Mesenchymal stem cell (in vitro differentiated cells and primary cell): ENCODE data around the gene PARP9.
"Not testable (repeated sequence)": the region's sequence is repeated elsewhere in the genome, so short reads cannot be mapped to it uniquely, and the experiment has no call there.

Source experiments
- DNase-seq: peaks from one replicate; pipeline ENCODE4 v3.0.0-alpha.2; 2013
- H2AFZ ChIP-seq: one replicate; pipeline ENCODE4 v1.6.1; 2013; ENCODE audit warnings: low read depth, mild to moderate bottlenecking, control low read depth, inconsistent platforms, low read length, moderate library complexity
- H2AK5ac ChIP-seq: 2 replicates; pipeline ENCODE4 v1.6.1; 2013; ENCODE audit warnings: low read length, moderate library complexity, mild to moderate bottlenecking, inconsistent platforms; ENCODE audit not compliant: severe bottlenecking
- H2BK120ac ChIP-seq: one replicate; pipeline ENCODE4 v1.6.1; 2013; ENCODE audit warnings: low read depth, mild to moderate bottlenecking, inconsistent platforms, low read length, moderate library complexity
- H2BK12ac ChIP-seq, 2 experiments: one replicate each; pipeline ENCODE4 v1.6.1; 2013; ENCODE audit warnings: inconsistent platforms in 2 of 2, low read length in 2 of 2, mild to moderate bottlenecking in 2 of 2, moderate library complexity in 2 of 2, control low read depth in 1 of 2
- H2BK15ac ChIP-seq: one replicate; pipeline ENCODE4 v1.6.1; 2013; ENCODE audit warnings: mild to moderate bottlenecking, low read depth, inconsistent platforms; ENCODE audit not compliant: poor library complexity, severe bottlenecking
- H2BK5ac ChIP-seq: 2 replicates; pipeline ENCODE4 v1.6.1; 2013; ENCODE audit warnings: low read depth, mild to moderate bottlenecking, low read length, control low read depth, inconsistent platforms; ENCODE audit not compliant: poor library complexity, severe bottlenecking
- H3K14ac ChIP-seq, 2 experiments: one replicate each; pipeline ENCODE4 v1.6.1; 2013; ENCODE audit warnings: inconsistent platforms in 2 of 2, low read length in 2 of 2, control low read depth in 1 of 2, mild to moderate bottlenecking in 1 of 2, moderate library complexity in 1 of 2
- H3K18ac ChIP-seq, 2 experiments: one replicate each; pipeline ENCODE4 v1.6.1; 2013; ENCODE audit warnings: inconsistent platforms in 2 of 2, low read length in 2 of 2, control low read depth in 1 of 2, low read depth in 1 of 2, mild to moderate bottlenecking in 1 of 2
- H3K23ac ChIP-seq, 2 experiments: one replicate each; pipeline ENCODE4 v1.6.1; 2013; ENCODE audit warnings: inconsistent platforms in 2 of 2, low read length in 2 of 2, mild to moderate bottlenecking in 2 of 2, moderate library complexity in 2 of 2, control low read depth in 1 of 2
- H3K27ac ChIP-seq: 2 replicates; pipeline ENCODE4 v1.5.1; 2013; ENCODE audit warnings: mild to moderate bottlenecking, moderate library complexity, low read length, control low read depth, inconsistent platforms; ENCODE audit not compliant: poor library complexity, severe bottlenecking
- H3K27me3 ChIP-seq, 2 experiments: 2 replicates each; pipeline versions ENCODE4 v1.6.1 to v1.7.0; 2013; ENCODE audit warnings: low read length in 2 of 2, mild to moderate bottlenecking in 2 of 2, moderate library complexity in 2 of 2, control low read depth in 1 of 2, inconsistent platforms in 1 of 2; ENCODE audit not compliant: control insufficient read depth in 1 of 2, insufficient read depth in 1 of 2
- H3K36me3 ChIP-seq, 2 experiments: 2 replicates each; pipeline versions ENCODE4 v1.6.1 to v1.7.0; 2013; ENCODE audit warnings: low read length in 2 of 2, control low read depth in 1 of 2, inconsistent platforms in 1 of 2, low read depth in 1 of 2, mild to moderate bottlenecking in 1 of 2; ENCODE audit not compliant: insufficient read depth in 2 of 2, control insufficient read depth in 1 of 2
- H3K4ac ChIP-seq, 2 experiments: one replicate each; pipeline ENCODE4 v1.6.1; 2013; ENCODE audit warnings: inconsistent platforms in 2 of 2, low read length in 2 of 2, mild to moderate bottlenecking in 2 of 2, moderate library complexity in 2 of 2, control low read depth in 1 of 2, low read depth in 1 of 2
- H3K4me1 ChIP-seq: 2 replicates; pipeline ENCODE4 v1.6.1; 2013; ENCODE audit warnings: low read depth, low read length, control low read depth; ENCODE audit not compliant: control insufficient read depth, insufficient read depth
- H3K4me2 ChIP-seq: 2 replicates; pipeline ENCODE4 v1.6.1; 2013; ENCODE audit warnings: low read length, mild to moderate bottlenecking, inconsistent platforms; ENCODE audit not compliant: poor library complexity, severe bottlenecking
- H3K4me3 ChIP-seq, 2 experiments: 2 replicates each; pipeline versions ENCODE4 v1.5.1 to v1.7.0; 2013; ENCODE audit warnings: low read length in 2 of 2, mild to moderate bottlenecking in 2 of 2, control low read depth in 1 of 2, low read depth in 1 of 2; ENCODE audit not compliant: insufficient read depth in 1 of 2
- H3K79me1 ChIP-seq: replicated peaks from 2 replicates; pipeline ENCODE4 v1.6.1; 2013; ENCODE audit warnings: mild to moderate bottlenecking, control low read depth, low read length, inconsistent platforms; ENCODE audit not compliant: poor library complexity, severe bottlenecking
- H3K9ac ChIP-seq: 2 replicates; pipeline ENCODE4 v1.7.0; 2013; ENCODE audit warnings: mild to moderate bottlenecking, low read length, moderate library complexity
- H3K9me3 ChIP-seq: 2 replicates; pipeline ENCODE4 v1.7.0; 2013; ENCODE audit warnings: mild to moderate bottlenecking, low read length; ENCODE audit not compliant: control insufficient read depth
- H4K8ac ChIP-seq: one replicate; pipeline ENCODE4 v1.6.1; 2013; ENCODE audit warnings: inconsistent platforms, mild to moderate bottlenecking, low read length, moderate library complexity
- H4K91ac ChIP-seq: one replicate; pipeline ENCODE4 v1.6.1; 2013; ENCODE audit warnings: mild to moderate bottlenecking, low read length, inconsistent platforms
- WGBS: methylation state at CpG from one replicate; pipeline ENCODE4 v1.1.7; 2013; ENCODE audit warnings: mixed read lengths; 5-methylcytosine and 5-hydroxymethylcytosine counted together

Gene PARP9

DNA sequence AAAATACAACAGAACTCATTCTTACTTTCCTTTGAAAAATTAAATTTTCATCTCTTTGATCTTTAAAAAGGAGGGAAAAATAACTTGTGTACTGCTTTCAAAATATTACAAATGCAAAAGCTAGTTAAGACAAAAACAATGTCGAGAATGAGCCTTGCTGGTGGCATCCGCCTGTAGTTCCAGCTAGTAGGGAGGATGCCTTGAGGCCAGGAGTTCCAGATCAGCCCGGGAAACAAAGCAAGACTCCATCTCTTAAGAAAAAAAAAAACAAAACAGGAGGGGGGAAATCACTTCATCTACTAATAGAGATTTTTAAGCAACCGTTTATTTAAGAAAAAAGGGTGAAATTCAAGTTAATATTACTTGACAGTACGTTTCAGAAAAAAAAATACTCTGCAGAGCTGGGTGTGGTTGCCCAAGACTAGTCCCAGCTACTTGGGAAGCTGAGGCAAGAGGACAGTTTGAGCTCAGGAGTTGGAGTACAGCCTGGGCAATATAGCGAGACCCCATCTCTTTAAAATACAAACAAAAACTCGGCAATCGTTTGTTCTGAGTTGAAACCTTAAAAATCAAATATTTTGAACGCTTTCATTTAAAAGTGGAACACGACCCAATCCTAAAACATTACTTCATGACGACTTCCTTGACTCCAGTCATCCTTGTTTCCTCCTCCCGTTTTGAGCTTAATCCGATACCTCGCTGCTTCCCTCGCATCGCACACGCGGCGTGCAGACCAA is 50.5 kb downstream of the PARP9 start:
- no peaks in the 10 kb centered on the region for H3K9me3 ChIP-seq
- peak overlapping the region in 1 of 2 experiments; percentile 89 for H3K18ac ChIP-seq
- H4K91ac ChIP-seq: no peak overlapping the region
- no peak overlapping the region for H3K4ac ChIP-seq
- no peak overlapping the region for H2BK15ac ChIP-seq
- H3K27me3 ChIP-seq: no peaks in the 10 kb centered on the region
- 11% methylated on average over 17 of the region's 19 CpGs for WGBS
- H3K4me1 ChIP-seq: peaks cover 4% of the 10 kb centered on the region
- no peaks in the 10 kb centered on the region for H3K36me3 ChIP-seq
- no peak overlapping the region for H2BK5ac ChIP-seq
- peak overlapping the region; percentile 91 to 95 for H3K4me3 ChIP-seq
- peak overlapping the region; percentile 67 for H3K27ac ChIP-seq
- H3K9ac ChIP-seq: peak overlapping the region; percentile 95
- no peaks in the 10 kb centered on the region for H3K79me1 ChIP-seq
- no peak overlapping the region for H2AFZ ChIP-seq
- no peak for DNase-seq
- H3K14ac ChIP-seq: no peak overlapping the region
- H2BK120ac ChIP-seq: no peak overlapping the region
- H3K4me2 ChIP-seq: peak overlapping the region; percentile 71
- H2BK12ac ChIP-seq: no peak overlapping the region
- H3K23ac ChIP-seq: no peak overlapping the region
- no peak overlapping the region for H4K8ac ChIP-seq
- no peak overlapping the region for H2AK5ac ChIP-seq

DNA sequence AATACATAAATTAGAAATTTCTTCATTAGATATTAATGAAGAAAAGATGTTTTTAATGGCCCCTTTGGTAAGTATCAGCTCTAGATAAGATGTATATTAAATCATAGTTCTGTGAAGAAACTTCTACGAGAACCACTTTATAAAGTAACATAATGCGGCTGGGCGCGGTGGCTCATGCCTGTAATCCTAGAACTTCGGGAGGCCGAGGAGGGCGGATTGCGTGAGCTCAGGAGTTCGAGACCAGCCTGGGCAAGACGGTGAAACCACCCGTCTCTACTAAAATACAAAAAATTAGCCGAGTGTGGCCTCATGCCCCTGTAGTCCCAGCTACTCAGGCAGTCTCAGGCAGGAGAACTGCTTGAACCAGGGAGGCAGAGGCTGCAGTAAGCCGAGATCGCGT is 51.8 kb downstream of the PARP9 start:
- Histone ChIP-seq H3K4ac (no peak overlapping the region), H3K79me1 (no peaks in the 10 kb centered on the region), H3K9ac (peak overlapping the region; percentile 95), H3K4me3 (no peak overlapping the region), H3K9me3 (no peaks in the 10 kb centered on the region), H2AK5ac (no peak overlapping the region), H2BK12ac (no peak overlapping the region), H3K4me2 (no peak overlapping the region), H3K18ac (no peak overlapping the region), H3K14ac (no peak overlapping the region), H3K27ac (no peak overlapping the region), H3K27me3 (no peaks in the 10 kb centered on the region), H2AFZ (no peak overlapping the region), H3K4me1 (peaks cover 4% of the 10 kb centered on the region), H4K91ac (no peak overlapping the region), H2BK15ac (no peak overlapping the region), H3K23ac (no peak overlapping the region), H2BK5ac (no peak overlapping the region), H2BK120ac (no peak overlapping the region), H3K36me3 (no peaks in the 10 kb centered on the region), H4K8ac (no peak overlapping the region)
- 87% methylated on average over 12 of the region's 15 CpGs for WGBS
- DNase-seq: no peak

DNA sequence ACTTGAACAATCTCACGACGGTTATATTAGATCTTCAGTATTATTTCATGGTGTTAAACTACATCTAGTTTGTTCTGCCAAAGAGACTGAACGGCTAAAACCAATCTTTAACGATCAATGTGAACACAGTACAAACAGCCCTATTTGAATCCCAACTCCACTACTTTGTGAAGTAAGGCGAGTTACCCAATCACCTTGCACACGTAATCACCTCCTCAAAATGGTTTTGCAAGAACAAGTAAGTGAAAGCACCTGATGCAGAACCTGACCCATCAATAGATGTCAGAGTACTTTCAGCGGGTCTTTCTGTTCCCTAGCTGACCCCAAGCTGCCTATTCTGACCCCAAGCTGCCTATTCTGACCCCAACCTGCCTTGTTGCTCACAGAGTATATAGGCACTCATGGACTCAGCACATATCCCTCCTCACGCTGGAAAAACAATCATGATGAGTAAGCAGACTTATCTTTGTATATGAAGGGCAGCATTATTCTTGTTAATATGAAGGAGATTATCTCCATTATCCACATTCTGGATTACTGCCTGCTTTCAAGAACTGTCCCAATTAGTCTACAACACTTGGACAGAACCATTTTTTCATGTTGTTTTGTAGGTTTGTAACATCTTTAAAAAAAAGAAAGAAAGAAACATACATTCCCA is 53.1 kb downstream of the PARP9 start:
- Histone ChIP-seq H4K8ac (no peak overlapping the region), H4K91ac (no peak overlapping the region), H3K4me2 (no peak overlapping the region), H3K9ac (no peak overlapping the region), H3K4me3 (no peak overlapping the region), H3K4ac (no peak overlapping the region), H3K27me3 (no peaks in the 10 kb centered on the region), H2BK15ac (no peak overlapping the region), H3K14ac (no peak overlapping the region), H2BK12ac (no peak overlapping the region), H3K18ac (no peak overlapping the region), H2AFZ (no peak overlapping the region), H2AK5ac (no peak overlapping the region), H3K4me1 (peaks cover 4% of the 10 kb centered on the region), H2BK120ac (no peak overlapping the region), H2BK5ac (no peak overlapping the region), H3K79me1 (no peaks in the 10 kb centered on the region), H3K9me3 (no peaks in the 10 kb centered on the region), H3K23ac (no peak overlapping the region), H3K27ac (no peak overlapping the region), H3K36me3 (no peaks in the 10 kb centered on the region)
- WGBS: 95% methylated on average over 7 of the region's 8 CpGs
- no peak for DNase-seq

GRCh38 chr3:122508944-122509343 is 55.2 kb downstream of the PARP9 start:
- not testable (repeated sequence) for H3K27ac ChIP-seq, H3K18ac ChIP-seq, H2BK5ac ChIP-seq, H2AFZ ChIP-seq, H3K9me3 ChIP-seq, H4K91ac ChIP-seq, H3K27me3 ChIP-seq, H3K4me3 ChIP-seq, H3K23ac ChIP-seq, H3K4me1 ChIP-seq, H2BK120ac ChIP-seq, H2BK15ac ChIP-seq, H3K14ac ChIP-seq, H2BK12ac ChIP-seq, H3K9ac ChIP-seq, H3K4ac ChIP-seq, H3K79me1 ChIP-seq, H2AK5ac ChIP-seq, DNase-seq, H3K4me2 ChIP-seq, H4K8ac ChIP-seq, H3K36me3 ChIP-seq
- 97% methylated on average over 9 of the region's 9 CpGs for WGBS
